Endothelial cell of umbilical vein (primary cell): ENCODE results near the gene ZBTB7C. TPM values are rescaled to one million over a fixed set of nuclear protein-coding genes. Genes with fewer than 3 reads are reported as not detected.

ENCODE experiments used
- BruUV-seq: library from RNA; stranded (reverse); fragments of 400-500 nt; replicated peaks from 2 replicates; lab custom pipeline; 2021; lab: Mats Ljungman, UMichigan
- CTCF ChIA-PET: fragments of 300-600, 350-600 bp; sonication (Branson Sonifier 250); formaldehyde crosslinking; loops from one replicate; lab custom pipeline; 2021; ENCODE audit warnings: antibody characterized with exemption, inconsistent platforms; lab: Charles Lee
- POLR2A ChIA-PET: fragments of 300-600, 350-600 bp; sonication (Branson Sonifier 250); formaldehyde crosslinking; loops from one replicate; lab custom pipeline; 2021; ENCODE audit warnings: antibody characterized with exemption, inconsistent platforms; lab: Charles Lee
- DNase-seq: peaks from one replicate; pipeline ENCODE4 v3.0.0-alpha.2; 2011; ENCODE audit warnings: low read depth, low spot score
- FAIRE-seq: peaks from 2 replicates; lab custom pipeline; 2011; peaks lifted over from hg19 to GRCh38; lab: Jason Lieb, UNC
- H2AFZ ChIP-seq: 2 replicates; pipeline ENCODE4 v1.6.0; 2012; ENCODE audit warnings: low read depth, low read length, control low read depth, inconsistent platforms
- H3K27ac ChIP-seq: 2 replicates; pipeline ENCODE4 v1.5.1; 2011; ENCODE audit warnings: low read depth, mild to moderate bottlenecking, control low read depth, low read length, moderate library complexity; ENCODE audit not compliant: insufficient read depth
- H3K27me3 ChIP-seq, 2 experiments: 2 replicates each; pipeline versions ENCODE4 v1.6.0 to v1.6.1; 2011; ENCODE audit warnings: low read length in 2 of 2, mixed read lengths in 1 of 2; ENCODE audit not compliant: control insufficient read depth in 2 of 2, insufficient read depth in 2 of 2
- H3K36me3 ChIP-seq, 2 experiments: 2 replicates in 1 of 2; 3 replicates in 1 of 2; pipeline ENCODE4 v1.5.1; 2011; ENCODE audit warnings: low read length in 2 of 2, mild to moderate bottlenecking in 1 of 2, moderate library complexity in 1 of 2; ENCODE audit not compliant: control insufficient read depth in 2 of 2, insufficient read depth in 2 of 2; ENCODE audit errors: extremely low read depth in 1 of 2
- H3K4me1 ChIP-seq: 3 replicates; pipeline ENCODE4 v1.5.1; 2011; ENCODE audit warnings: mild to moderate bottlenecking, low read length; ENCODE audit not compliant: control insufficient read depth, insufficient read depth; ENCODE audit errors: extremely low read depth
- H3K4me2 ChIP-seq: 2 replicates; pipeline ENCODE4 v1.6.1; 2011; ENCODE audit warnings: low read length, control low read depth, mixed read lengths; ENCODE audit not compliant: insufficient read depth
- H3K4me3 ChIP-seq, 3 experiments: fragments of 200-600 bp in 1 of 3; sonication (generic), shearing (Covaris generic) in 1 of 3; replicated peaks in 1 of 3; 2 replicates each; pipeline ENCODE4 v1.5.1; 2011 to 2016; ENCODE audit warnings: control low read depth in 3 of 3, low read length in 3 of 3, mild to moderate bottlenecking in 2 of 3, inconsistent platforms in 1 of 3, low read depth in 1 of 3, moderate library complexity in 1 of 3; ENCODE audit not compliant: insufficient read depth in 1 of 3
- H3K79me2 ChIP-seq: 2 replicates; pipeline ENCODE4 v1.6.0; 2012; ENCODE audit warnings: low read length, inconsistent platforms; ENCODE audit not compliant: control insufficient read depth, insufficient read depth
- H3K9ac ChIP-seq: replicated peaks from 2 replicates; pipeline ENCODE3; 2011; ENCODE audit warnings: low read length, control low read depth; ENCODE audit not compliant: insufficient read depth; ENCODE audit errors: extremely low read depth
- H3K9me1 ChIP-seq: replicated peaks from 3 replicates; pipeline ENCODE4 v1.6.0; 2011; ENCODE audit warnings: mild to moderate bottlenecking, low read length; ENCODE audit not compliant: control insufficient read depth, insufficient read depth; ENCODE audit errors: extremely low read depth
- H3K9me3 ChIP-seq: replicated peaks from 2 replicates; pipeline ENCODE4 v1.5.1; 2012; ENCODE audit warnings: low read length, inconsistent platforms; ENCODE audit not compliant: control insufficient read depth, insufficient read depth
- H4K20me1 ChIP-seq: replicated peaks from 2 replicates; pipeline ENCODE3; 2011; ENCODE audit warnings: mild to moderate bottlenecking, low read length; ENCODE audit not compliant: control insufficient read depth, insufficient read depth; ENCODE audit errors: extremely low read depth
- EZH2 ChIP-seq: IDR thresholded peaks from 2 replicates; pipeline ENCODE4 v1.6.1; 2012; ENCODE audit warnings: borderline replicate concordance, low read depth, mild to moderate bottlenecking, moderate library complexity, low read length, inconsistent platforms; ENCODE audit not compliant: severe bottlenecking
- FOS ChIP-seq: IDR thresholded peaks from 2 replicates; pipeline ENCODE4 v1.6.1; 2011; ENCODE audit warnings: mild to moderate bottlenecking, low read length, moderate library complexity, borderline replicate concordance; ENCODE audit not compliant: insufficient read depth
- GATA2 ChIP-seq: IDR thresholded peaks from 2 replicates; pipeline ENCODE4 v1.7.0; 2011; ENCODE audit warnings: low read depth, mild to moderate bottlenecking, moderate library complexity, mixed read lengths, low read length; ENCODE audit not compliant: insufficient read length, insufficient read depth
- JUN ChIP-seq: IDR thresholded peaks from 2 replicates; pipeline ENCODE4 v1.6.1; 2011; ENCODE audit warnings: borderline replicate concordance, low read depth; ENCODE audit not compliant: insufficient read length, insufficient read depth
- MYC ChIP-seq: IDR thresholded peaks from one replicate; pipeline ENCODE4 v1.6.1; 2011; ENCODE audit warnings: mild to moderate bottlenecking, low read depth, low read length
- POLR2A ChIP-seq: IDR thresholded peaks from 2 replicates; pipeline ENCODE4 v1.6.1; 2012; ENCODE audit warnings: low read depth, mild to moderate bottlenecking, control low read depth, low read length
- POLR2AphosphoS5 ChIP-seq: IDR thresholded peaks from 2 replicates; pipeline ENCODE4 v1.6.1; 2012; ENCODE audit warnings: low read depth, mild to moderate bottlenecking, control low read depth, low read length, moderate library complexity; ENCODE audit not compliant: insufficient read depth
- dilution Hi-C: fragments of 300-500 bp; cut with MboI; formaldehyde crosslinking; loops from one replicate; pipeline ENCODE4 v1.15.0; 2019; ENCODE audit warnings: low sequenced_read_pairs; ENCODE audit not compliant: extremely low pct_ligation_motif_present
- intact Hi-C: fragments of 100-400 bp; cut with micrococcal nuclease; formaldehyde crosslinking; loops from one replicate; pipeline ENCODE4 v1.10.0; 2022
- polyA plus RNA-seq, 4 experiments: library from polyadenylated mRNA; depleted of rRNA in 3 of 4; stranded (reverse) in 3 of 4; unstranded in 1 of 4; fragments of >200 nt; gene quantifications; 2 replicates each; pipeline versions ENCODE4 v1.2.1 to v1.2.3, GENCODE V29; 2011 to 2012; ENCODE audit warnings: missing spikeins in 1 of 4
- total RNA-seq: library from RNA; stranded (reverse); gene quantifications from 2 replicates; pipeline ENCODE4 v1.2.3, GENCODE V29; 2021
- TF ChIP-seq, protein P1 (sequence below), 2 donors: IDR thresholded peaks; 1 replicate in 1 of 2; 2 replicates in 1 of 2; pipeline ENCODE4 v1.5.1; 2011; ENCODE audit warnings: low read length in 2 of 2, mild to moderate bottlenecking in 2 of 2, moderate library complexity in 2 of 2, control low read depth in 1 of 2, inconsistent platforms in 1 of 2, low read depth in 1 of 2; ENCODE audit not compliant: insufficient read depth in 1 of 2; ENCODE audit errors: extremely low read depth in 1 of 2
- TF ChIP-seq, protein P2 (sequence below): IDR thresholded peaks from 2 replicates; pipeline ENCODE4 v1.6.1; 2011; ENCODE audit not compliant: insufficient read depth, insufficient read length

Gene ZBTB7C
- total and polyA plus RNA-seq, 2 donors (not counting 3 experiments of a cell fraction or from before 2014, with no cell fraction given), result not detected

- intact Hi-C loops, result no loop called here
- no peaks in the 10 kb centered on the region for H3K9me1 ChIP-seq
- BruUV-seq, result no TSS peak
- no peaks in the 10 kb centered on the region for H3K36me3 ChIP-seq
- H3K27ac ChIP-seq, result no peak overlapping the region
- no peaks in the 10 kb centered on the region for H4K20me1 ChIP-seq
- H3K4me1 ChIP-seq, result no peaks in the 10 kb centered on the region
- H3K4me3 ChIP-seq, result no peak overlapping the region
- POLR2A ChIA-PET, result no interaction called here
- FAIRE-seq (no peak), DNase-seq (no peak)
- dilution Hi-C loops, result no loop called here
- no peak overlapping the region for H3K4me2 ChIP-seq
- peaks cover 15 to 28% of the 10 kb centered on the region in 2 experiments for H3K27me3 ChIP-seq
- no peaks in the 10 kb centered on the region for H3K9me3 ChIP-seq
- TF ChIP-seq, protein P1, sequence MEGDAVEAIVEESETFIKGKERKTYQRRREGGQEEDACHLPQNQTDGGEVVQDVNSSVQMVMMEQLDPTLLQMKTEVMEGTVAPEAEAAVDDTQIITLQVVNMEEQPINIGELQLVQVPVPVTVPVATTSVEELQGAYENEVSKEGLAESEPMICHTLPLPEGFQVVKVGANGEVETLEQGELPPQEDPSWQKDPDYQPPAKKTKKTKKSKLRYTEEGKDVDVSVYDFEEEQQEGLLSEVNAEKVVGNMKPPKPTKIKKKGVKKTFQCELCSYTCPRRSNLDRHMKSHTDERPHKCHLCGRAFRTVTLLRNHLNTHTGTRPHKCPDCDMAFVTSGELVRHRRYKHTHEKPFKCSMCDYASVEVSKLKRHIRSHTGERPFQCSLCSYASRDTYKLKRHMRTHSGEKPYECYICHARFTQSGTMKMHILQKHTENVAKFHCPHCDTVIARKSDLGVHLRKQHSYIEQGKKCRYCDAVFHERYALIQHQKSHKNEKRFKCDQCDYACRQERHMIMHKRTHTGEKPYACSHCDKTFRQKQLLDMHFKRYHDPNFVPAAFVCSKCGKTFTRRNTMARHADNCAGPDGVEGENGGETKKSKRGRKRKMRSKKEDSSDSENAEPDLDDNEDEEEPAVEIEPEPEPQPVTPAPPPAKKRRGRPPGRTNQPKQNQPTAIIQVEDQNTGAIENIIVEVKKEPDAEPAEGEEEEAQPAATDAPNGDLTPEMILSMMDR (IDR thresholded peaks at IDR 0.05; ENCODE audit: extremely low read depth in 1 of 2, insufficient read depth in 1 of 2, low read depth in 1 of 2, low read length in 2 of 2), result no peak
- TF ChIP-seq POLR2AphosphoS5, result no peak
- no peak for TF ChIP-seq JUN
- CTCF ChIA-PET, result no interaction called here
- H2AFZ ChIP-seq, result no peak overlapping the region
- H3K9ac ChIP-seq, result no peak overlapping the region
- H3K79me2 ChIP-seq, result no peaks in the 10 kb centered on the region
Measured at GRCh38 chr18:48452861-48453323, 43.7 kb upstream of the ZBTB7C start.

- H3K4me3 ChIP-seq, result no peak overlapping the region
- DNase-seq, result no peak
- ChIA-PET POLR2A (no interaction called here), CTCF (interaction anchor here (1.0 to 1.2 kb wide), 2 partner anchors 370 to 413 kb away, joined by 3 read pairs; no protein-coding TSS in a partner anchor)
- TF ChIP-seq JUN (no peak), POLR2A (no peak), EZH2 (no peak), GATA2 (no peak), POLR2AphosphoS5 (no peak), MYC (no peak), FOS (no peak)
- TF ChIP-seq, protein P2, sequence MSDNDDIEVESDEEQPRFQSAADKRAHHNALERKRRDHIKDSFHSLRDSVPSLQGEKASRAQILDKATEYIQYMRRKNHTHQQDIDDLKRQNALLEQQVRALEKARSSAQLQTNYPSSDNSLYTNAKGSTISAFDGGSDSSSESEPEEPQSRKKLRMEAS, result no peak
- TF ChIP-seq, protein P1 (IDR thresholded peaks at IDR 0.05; ENCODE audit: extremely low read depth in 1 of 2, insufficient read depth in 1 of 2, low read depth in 1 of 2, low read length in 2 of 2), result no peak
- H2AFZ ChIP-seq, result no peak overlapping the region
- peaks cover 12 to 23% of the 10 kb centered on the region in 2 experiments for H3K27me3 ChIP-seq
- H3K9ac ChIP-seq, result no peak overlapping the region
- H3K4me1 ChIP-seq, result no peaks in the 10 kb centered on the region
- no peaks in the 10 kb centered on the region for H3K79me2 ChIP-seq
- no peak for FAIRE-seq
- H4K20me1 ChIP-seq, result no peaks in the 10 kb centered on the region
- dilution Hi-C loops, result no loop called here
- no TSS peak for BruUV-seq
- no peaks in the 10 kb centered on the region for H3K9me3 ChIP-seq
- intact Hi-C loops, result no loop called here
- no peak overlapping the region for H3K27ac ChIP-seq
- no peak overlapping the region for H3K4me2 ChIP-seq
- H3K9me1 ChIP-seq, result no peaks in the 10 kb centered on the region
- H3K36me3 ChIP-seq, result no peaks in the 10 kb centered on the region
Measured at GRCh38 chr18:48450685-48451084, 41.5 kb upstream of the ZBTB7C start.
